NCI-H526 treated with DMSO at 0.1 percent for 48 hours (cell line): ENCODE data around the gene TMEM88.

Source experiments
- DNase-seq: peaks from one replicate; lab custom pipeline; 2025; lab: John Stamatoyannopoulos, UW

Gene TMEM88

GRCh38 chr17:7885367-7886226 is 30.7 kb downstream of the TMEM88 start:
- peak; percentile 8 for DNase-seq

GRCh38 chr17:7886227-7887037 is 31.6 kb downstream of the TMEM88 start:
- DNase-seq, result peak; percentile 31

- DNase-seq, result no peak
Measured at GRCh38 chr17:7887038-7887481, 32.2 kb downstream of the TMEM88 start.

- peak; percentile 85 for DNase-seq
Measured at GRCh38 chr17:7887482-7888183, 32.8 kb downstream of the TMEM88 start.

GRCh38 chr17:7888184-7888920 is 33.5 kb downstream of the TMEM88 start, which contains the start of gene CHD3:
CHD3 (plus strand) TSS chr17:7888789; CDS start chr17:7889001, 212 bp downstream.
- DNase-seq, result peak; percentile 54

GRCh38 chr17:7889166-7889955 is 34.5 kb downstream of the TMEM88 start:
- DNase-seq, result peak; percentile 13

- DNase-seq, result no peak
Measured at GRCh38 chr17:7893187-7893880, 38.5 kb downstream of the TMEM88 start.

GRCh38 chr17:7894226-7894625 is 39.4 kb downstream of the TMEM88 start:
- DNase-seq, result no peak

GRCh38 chr17:7894866-7895265 is 40.0 kb downstream of the TMEM88 start:
- DNase-seq, result no peak

- DNase-seq, result no peak
Measured at GRCh38 chr17:7897090-7897489, 42.2 kb downstream of the TMEM88 start.

- DNase-seq, result no peak
Measured at GRCh38 chr17:7897773-7898172, 42.9 kb downstream of the TMEM88 start.

- DNase-seq, result no peak
Measured at GRCh38 chr17:7903154-7904103, 48.6 kb downstream of the TMEM88 start.
